GM19043 (cell line): ENCODE data around the gene LY6G5C.

Source experiments
- ATAC-seq: cut with Tn5 transposase; IDR thresholded peaks from one replicate; pipeline ENCODE4 v1.9.1; 2021; ENCODE audit warnings: low read depth; ENCODE audit not compliant: unreplicated experiment

LY6G5C gene

DNA sequence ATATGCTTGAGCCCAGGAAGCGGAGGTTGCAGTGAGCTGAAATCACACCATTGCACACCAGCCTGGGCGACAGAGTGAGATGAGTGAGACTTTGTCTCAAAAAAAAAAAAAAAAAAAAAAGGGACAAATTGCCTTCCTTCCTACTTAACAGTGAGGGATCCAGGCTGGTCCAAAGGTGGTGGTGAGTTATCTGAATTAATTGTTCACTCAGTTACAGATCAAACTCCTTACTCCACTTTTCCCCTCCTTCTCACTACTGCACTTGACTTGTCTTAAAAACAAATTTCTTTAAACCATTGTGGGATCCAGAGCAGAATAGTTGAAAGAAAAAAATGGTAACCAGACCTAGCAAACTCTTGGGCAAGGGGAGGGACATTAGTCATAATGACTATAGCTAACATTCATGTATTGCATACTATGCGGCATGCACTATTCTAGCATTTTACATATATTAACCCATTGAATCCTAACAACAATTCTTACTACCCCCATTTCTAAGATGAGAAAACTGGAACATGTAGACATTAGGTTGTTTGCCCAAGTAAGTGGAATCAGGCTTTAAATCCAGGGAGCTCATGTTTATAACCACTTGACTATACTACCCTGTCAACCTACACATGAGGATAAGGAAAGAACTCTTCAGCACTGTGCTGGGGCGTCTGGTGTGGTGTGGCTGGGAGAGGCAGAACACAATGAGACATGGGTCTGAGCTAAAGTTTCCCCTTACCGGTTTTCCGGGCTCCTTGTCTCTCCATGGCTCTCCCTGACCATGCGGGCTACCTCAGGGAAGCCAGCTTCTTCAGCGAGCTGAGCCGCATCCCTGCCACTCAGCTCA lies 17.5 kb downstream of the LY6G5C start:
- ATAC-seq = no peak

DNA sequence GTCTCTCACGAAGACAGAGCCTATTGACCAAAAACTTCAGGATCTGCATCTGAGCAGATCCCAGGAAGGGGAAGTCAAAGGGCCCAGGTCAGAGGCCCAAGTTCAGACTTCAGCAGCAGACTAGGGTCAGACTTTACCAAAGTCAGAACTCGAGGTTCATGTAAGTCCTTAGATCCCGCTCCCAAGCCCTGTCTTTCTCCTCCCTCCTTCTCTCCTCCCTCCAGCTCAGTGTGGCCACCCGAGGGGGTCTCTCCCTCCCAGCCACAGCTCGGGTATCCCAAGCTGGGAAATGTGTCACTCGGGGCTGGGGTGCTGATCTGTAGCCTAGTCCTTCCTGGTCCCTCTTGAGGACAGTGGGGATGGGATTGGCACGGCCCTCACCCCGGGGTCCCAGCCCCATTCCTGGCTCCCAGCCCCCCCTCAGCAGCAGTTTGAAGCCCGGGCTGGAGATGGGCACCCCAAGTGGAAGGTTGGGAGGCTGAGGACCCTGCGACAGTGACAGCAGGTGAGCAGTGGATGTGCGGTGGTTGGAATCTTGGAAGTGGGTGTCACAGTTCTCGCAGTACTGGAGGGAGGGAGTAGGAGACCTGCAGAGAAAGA lies 18.6 kb downstream of the LY6G5C start:
- ATAC-seq = no peak

DNA sequence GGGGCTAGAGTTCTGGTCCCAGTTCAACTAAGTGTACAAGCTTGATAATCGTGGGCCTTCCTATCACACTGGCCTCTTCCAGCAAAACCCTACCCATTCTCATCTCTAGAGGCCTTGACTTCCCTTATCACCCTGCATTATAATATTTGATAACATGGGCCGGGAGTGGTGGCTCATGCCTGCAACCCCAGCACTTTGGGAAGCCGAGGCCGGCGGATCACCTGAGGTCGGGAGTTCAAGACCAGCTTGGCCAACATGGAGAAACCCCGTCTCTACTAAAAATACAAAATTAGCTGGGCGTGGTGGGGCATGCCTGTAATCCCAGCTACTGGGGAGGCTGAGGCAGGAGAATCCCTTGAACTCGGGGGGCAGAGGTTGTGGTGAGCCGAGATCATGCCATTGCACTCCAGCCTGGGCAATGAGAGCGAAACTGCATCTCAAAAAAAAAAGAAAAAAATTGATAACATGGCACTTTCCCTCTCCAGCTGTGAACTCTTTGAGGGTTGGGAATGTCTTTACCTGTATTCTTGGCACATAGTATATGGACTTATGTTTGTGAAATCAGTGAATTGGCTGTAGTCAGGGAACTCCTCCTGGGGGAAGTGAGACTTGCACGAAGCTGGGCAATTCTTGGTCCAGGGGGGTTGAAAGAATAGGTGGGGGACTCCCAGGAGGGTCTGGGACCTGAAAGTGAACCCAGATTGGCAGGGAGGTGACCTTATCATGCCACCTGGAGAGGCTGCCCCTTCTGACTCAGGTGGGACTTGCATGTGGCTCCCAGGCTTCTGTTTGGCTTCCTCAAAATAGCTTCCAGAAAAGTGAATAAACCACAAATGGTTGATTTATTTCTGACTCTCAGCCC lies 19.4 kb downstream of the LY6G5C start:
- ATAC-seq = no peak

- ATAC-seq = peak; percentile 38
These were observed 20.2 kb downstream of the LY6G5C start, which contains the start of gene C6orf47 for GRCh38 chr6:31660381-31661261. Gene C6orf47, minus strand, starts transcription at chr6:31660778. Its CDS starts 831 bp downstream, at chr6:31659947.

DNA sequence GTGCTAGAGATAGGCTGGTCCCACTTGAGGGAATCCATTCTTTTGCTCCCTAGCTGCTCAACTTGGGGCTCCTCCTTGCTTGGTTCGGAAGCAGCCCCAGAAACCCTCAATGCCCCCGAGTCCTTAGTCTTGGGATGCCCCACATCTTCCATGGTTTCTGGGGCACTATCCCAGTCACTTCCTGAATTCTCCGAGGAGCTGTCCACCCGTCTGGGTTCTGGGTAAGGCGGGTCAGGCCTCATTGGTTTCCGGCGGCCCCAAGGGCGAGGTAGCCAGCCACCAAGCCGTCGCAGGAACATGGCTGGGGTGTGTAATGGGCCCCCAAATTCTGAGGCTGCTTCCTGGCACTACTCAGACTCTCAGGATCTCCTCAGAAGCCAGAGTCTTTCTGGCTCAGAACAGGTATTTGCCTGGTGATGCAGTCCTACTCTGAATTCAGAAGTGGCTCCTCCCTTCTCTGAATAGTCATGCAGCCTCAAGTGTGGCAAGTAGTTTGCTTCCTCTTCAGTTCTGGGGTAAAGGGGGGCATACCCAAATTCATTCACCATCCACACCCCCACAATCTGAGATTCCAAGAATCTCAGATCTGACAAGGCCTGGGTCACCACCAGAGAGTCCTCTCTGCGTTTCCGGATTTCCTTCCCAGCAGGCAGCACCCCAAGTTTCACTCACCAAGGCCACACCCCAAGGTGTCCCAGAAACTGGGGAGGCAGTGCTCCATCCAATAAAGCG lies 21.1 kb downstream of the LY6G5C start:
- no peak for ATAC-seq

DNA sequence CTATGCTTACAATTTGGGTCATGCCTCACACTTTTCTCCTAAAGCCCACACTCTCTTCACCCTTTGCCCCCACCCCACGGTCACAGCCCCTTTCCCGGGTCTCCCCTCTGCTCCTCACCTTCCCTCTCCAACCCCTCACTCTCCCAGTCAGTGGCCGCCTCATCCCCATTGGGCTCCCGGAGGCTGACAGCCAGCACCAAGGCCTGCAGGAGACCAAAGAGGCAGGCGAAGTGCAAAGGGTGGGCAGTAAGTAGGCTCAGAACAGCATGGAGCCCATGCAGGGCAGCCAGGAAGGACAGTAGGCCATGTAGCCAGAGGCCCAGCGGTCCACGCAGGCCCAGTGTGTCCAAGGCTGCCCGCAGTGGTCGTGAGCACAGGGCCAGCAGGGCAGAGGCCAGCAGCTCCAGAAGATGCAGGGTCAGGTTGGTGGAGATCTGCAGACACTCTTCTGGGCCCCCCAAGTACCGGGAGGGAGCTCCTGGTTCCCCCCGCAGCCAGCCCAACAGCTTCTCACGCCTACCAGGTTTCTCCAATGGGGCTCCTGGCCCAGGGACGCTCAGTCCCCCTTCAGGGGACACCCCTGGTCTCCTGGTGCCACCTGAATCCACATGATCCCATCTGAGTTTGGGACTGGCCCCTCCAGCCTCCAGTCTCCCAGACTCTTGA lies 21.8 kb downstream of the LY6G5C start:
- ATAC-seq = no peak

GRCh38 chr6:31658158-31658688 lies 22.6 kb downstream of the LY6G5C start:
- ATAC-seq = no peak

DNA sequence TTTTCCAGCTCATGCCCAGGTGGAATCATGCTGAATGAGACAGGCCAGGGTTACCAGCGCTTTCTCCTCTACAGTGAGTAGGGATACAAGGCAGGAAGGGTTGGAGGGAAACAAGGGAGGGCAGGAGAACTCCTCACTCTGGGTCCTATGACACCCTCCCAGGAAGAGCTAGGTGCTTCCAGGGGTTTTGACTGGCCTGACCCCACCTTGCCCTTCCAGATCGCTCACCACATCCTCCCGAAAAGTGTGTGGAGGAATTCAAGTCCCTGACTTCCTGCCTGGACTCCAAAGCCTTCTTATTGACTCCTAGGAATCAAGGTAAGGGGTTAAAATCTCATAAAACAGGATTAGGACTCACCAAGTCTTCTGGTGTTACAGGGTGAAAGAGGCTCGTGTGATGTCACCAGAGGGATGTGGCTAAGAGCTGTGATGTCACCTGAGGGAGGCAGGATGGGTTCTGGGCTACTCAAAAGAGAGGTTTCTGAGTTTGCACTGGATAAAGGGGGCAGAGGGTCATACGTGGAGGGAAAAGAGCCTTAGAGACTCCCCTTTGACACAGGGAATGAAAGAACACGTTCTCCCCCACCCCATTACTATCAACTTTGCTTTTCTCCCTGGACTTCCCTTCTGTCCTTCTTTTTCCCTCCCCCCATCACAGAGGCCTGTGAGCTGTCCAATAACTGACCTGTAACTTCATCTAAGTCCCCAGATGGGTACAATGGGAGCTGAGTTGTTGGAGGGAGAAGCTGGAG lies 23.3 kb downstream of the LY6G5C start:
- ATAC-seq = no peak

- no peak for ATAC-seq
These were observed 25.3 kb downstream of the LY6G5C start, which contains the start of gene APOM for GRCh38 chr6:31655349-31656237. Gene APOM, plus strand, starts transcription at chr6:31655894. Its CDS starts 73 bp downstream, at chr6:31655967.

DNA sequence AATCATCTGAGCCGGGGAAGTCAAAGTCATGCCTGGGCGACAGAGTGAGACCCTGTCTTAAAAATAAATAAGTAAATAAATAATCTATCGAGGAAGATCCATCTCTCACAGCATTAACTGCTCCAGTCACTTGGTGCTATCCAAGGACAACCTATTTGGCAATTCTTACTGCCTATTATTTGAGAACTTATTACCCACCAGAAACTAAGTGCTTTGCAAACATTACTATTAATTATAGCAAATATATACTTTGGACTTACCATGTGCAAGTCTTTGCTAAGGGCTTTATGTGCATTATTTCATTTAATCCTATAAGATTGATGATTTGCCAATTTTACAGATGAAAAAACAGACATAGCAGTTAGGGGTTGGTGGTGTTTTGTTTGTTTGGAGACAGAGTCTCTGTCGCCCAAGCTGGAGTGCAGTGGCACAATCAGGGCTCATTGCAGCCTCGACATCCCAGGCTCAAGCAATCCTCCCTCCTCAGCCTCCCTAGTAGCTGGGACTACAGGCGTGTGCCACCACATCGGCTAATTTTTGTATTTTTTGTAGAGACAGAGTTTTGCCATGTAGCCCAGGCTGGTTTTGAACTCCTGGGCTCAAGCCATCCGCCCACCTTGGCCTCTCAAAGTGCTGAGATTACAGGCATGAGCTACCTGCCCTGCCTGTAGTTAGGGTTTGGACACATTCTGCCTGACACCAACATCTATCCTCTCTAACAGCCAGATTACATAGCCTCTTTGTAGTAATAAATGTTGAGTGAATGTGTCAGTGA lies 26.1 kb downstream of the LY6G5C start:
- no peak for ATAC-seq

DNA sequence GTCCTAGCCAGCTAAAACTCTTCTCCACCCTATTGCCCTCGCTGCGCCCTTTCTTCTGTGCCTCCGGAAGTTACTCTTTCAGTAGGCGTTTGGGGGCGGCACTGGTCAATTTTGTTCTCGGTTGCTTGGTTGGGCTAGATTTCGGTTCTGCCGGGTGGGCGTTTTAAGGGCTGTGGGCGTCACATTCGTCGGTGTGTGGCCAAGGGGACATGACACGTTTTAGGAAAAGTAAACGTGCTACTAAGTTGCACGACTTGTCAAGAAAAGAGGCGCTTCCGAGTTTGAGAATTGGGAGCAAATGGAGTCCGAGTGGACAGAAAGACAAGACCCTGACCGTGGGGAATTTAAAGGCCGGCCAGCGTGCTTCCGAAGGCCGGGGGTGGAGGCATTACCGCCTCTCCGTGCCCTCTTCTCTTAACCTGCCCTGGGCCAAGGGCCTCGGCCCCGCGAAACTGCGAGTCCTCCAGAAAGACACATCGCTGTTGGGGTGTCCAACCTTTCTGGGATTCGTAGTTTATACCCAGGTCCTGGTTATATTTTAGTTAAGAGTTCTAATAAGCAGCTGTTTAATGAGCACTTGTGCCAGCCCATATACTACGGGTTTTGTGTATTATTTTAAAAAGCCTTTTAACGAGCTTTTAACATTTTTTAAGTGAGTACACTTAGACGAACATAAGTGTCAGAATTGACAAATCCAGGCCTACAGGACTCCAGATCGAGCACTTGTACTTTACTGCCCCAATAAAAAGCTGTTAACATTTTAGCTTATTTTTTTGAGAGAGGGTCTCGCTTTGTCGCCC lies 27.7 kb downstream of the LY6G5C start:
- peak; percentile 65 for ATAC-seq

DNA sequence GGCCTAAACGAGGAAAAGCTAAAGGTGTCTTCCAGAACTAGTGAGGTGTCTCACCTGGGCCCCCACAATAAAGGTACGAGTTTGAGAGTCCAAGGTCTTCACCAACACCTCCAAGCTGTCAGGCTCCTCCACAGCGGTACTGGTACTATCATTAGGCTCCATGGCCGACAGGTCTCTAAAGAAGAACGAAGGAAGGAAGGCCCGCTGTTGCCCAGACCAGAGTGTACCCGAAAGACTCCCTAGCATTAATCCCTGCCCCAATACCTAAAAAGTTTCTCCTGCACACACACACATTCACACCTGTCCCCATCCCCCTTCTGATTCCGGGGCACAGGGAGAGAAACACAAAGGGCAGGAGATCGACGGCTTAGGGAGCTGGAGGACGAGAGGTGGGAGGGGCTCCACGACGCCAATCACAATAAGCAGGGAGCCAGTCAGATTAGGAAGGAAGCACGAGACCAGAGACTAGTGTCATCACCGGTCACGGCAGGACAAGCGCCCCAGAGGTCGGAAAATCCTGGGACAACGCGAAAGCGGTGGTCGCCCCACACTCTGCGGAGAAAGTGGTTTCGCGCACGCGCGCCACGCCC lies 29.2 kb downstream of the LY6G5C start:
- peak; percentile 14 for ATAC-seq

DNA sequence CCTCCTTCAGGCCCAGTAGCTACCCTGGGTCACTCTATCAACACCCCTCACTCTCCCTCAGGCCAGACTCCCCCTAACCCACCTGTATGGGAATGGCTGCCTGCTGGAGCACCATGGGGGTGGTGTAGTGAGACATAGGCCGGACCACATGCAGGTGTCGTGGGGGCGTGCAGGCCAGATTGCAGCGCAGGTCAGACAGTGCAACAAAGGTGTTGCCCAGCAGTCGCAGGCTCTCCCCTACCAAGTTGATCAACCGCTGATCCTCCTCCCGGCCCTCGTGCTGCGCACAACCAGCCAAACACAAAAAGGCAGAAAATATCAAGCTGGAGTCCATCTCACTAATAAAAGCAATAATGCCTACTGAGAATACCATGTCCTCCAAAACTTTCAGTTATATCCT lies 35.5 kb downstream of the LY6G5C start:
- ATAC-seq = no peak

- ATAC-seq = no peak
These were observed 36.9 kb downstream of the LY6G5C start for GRCh38 chr6:31643818-31644454.
